Adrenal gland (tissue), 5 donors: ENCODE results near the gene SACS.

Source experiments
- CTCF ChIP-seq, 6 experiments: fragments of 450-650 bp in 4 of 6; fragments of 200-600 bp in 2 of 6; sonication (generic) in 1 of 6; IDR thresholded peaks; 1 replicate in 5 of 6; 2 replicates in 1 of 6; pipeline versions ENCODE4 v1.5.1 to v1.8.0; 2016 to 2021; ENCODE audit warnings: antibody characterized with exemption in 6 of 6, mild to moderate bottlenecking in 2 of 6, moderate library complexity in 1 of 6
- POLR2A ChIP-seq, 2 donors: fragments of 450-650 bp; IDR thresholded peaks; one replicate each; pipeline ENCODE4 v1.6.1; 2017; ENCODE audit warnings: antibody characterized with exemption in 2 of 2, mild to moderate bottlenecking in 2 of 2, moderate library complexity in 1 of 2
- donor health status: DM: no; HTN: no; CAD: no.

DNA sequence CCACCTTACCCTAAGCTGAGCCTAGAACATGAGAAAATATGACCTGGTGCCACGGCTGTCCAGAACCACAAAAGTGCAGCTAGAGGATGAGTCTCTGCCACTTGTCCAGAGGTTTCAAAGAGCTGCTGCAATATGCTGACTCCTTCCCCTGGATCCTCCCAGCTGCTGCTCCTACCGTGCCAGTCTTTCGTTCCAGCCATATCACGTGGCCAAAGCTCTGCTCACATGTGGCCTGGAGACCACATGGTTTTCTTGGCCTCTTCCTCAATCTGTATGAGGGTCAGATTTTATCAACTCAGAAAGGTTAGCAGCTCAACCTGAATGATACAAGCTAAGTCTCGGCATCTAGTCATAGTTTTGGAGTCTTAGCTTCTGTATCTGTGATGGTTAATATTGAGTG lies 3.2 kb upstream of the SACS start:
- TF ChIP-seq CTCF (IDR thresholded peaks at IDR 0.05), result no peak
- no peak for TF ChIP-seq POLR2A (IDR thresholded peaks at IDR 0.05)
